ENCODE data around the gene EGFL7.
"Not testable (repeated sequence)": the region's sequence is repeated elsewhere in the genome, so short reads cannot be mapped to it uniquely, and the experiment has no call there.

The EGFL7 gene

DNA sequence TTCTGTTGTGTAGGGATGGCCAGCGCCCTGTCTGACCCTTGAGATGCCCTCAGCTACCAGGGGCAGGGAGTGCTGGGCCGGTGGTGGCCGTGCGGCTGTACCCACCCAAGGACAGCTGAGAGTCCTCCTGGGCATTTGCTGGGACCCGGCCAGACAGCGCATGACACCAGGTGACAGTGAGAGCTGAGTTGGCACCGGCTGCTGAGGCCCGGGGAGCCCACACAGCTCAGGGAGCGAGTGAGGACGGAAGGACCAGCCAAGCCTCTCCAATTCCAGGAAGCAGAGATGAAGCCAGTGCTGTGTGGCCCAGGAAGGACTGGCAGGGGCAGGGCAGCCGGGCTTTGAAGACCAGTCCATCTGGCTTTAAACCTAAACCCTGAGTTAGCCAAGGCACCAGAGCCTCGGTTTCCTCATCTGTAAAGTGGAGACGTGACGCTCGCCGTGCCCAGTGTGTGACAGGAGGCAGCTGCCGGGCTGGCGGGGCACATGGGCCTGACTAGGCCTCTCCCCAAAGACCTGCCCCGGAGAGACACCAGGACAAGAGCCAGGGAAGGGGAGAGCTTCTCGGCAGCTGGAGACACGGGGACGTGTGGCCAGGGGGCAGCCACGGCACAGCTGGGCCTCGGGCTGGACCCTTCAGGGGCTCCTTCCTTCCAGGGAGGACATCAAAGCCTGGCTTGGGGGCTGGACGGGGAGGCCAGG is 27.5 kb downstream of the EGFL7 start:
- DNase-seq: no peak

DNA sequence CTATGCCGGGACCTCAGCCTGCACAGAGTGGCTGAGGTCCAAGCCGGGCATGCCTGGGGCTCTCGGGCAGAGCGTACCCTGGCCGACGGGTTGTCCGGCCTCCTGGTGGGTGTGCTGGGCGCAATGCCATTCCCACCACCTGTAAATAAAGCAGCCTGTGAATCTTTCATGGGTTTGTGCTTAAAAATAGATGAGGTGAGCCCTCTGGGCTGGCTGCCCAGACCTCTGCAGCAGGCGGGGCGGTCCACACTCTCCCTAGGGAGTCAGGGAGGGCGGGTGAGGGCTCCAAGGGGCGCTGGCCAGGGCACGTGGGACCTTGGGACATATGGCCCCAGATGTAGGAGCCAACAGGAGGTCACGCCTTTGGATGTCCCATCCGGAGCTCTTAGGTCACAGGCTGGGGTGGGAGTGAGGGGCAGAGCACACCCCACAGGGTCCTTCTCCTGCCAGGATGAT is 28.1 kb downstream of the EGFL7 start:
- no peak for DNase-seq

DNA sequence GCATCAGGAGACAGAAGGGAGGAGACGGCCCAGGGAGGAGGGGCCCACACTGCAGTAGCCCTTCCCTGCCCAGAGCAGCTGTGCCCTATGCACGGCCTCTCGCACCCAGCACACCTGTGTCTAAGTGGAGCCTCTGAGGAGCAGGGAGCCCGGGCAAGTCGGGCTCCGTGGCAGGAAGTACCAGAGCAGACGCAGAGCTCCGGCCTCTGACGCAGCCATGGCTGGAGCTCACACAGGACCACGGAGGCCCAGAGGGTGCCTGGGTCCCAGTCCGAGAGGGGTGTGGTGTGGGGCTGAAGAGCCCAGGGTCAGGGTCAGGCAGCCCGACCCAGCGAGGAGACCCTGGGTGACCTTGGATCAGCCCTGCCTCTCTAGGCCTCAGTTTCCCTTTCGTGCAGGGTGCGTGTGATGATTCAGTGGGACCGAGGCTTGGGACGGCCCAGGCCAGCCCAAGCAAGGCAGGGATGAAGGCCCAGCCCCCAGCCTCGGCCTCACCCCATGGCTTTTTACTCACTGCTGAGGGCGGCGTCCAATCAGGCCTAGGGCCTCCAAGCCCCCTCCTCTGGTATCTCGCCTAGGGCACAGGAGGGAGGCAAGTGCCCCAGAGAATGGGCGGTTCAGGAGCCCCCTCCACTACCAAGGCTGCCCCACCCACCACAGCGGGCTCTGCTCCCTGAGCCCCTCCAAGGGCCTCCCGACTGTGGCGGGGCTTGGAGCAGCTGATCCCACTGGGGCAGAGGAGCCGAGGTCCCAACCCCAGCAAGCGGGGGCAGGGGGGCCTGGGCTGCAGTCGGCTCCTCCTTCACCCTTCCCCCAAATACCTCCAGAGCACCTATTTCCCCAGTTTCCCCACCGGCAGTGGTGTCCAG is 28.8 kb downstream of the EGFL7 start:
- peak; percentile 61 for DNase-seq

DNA sequence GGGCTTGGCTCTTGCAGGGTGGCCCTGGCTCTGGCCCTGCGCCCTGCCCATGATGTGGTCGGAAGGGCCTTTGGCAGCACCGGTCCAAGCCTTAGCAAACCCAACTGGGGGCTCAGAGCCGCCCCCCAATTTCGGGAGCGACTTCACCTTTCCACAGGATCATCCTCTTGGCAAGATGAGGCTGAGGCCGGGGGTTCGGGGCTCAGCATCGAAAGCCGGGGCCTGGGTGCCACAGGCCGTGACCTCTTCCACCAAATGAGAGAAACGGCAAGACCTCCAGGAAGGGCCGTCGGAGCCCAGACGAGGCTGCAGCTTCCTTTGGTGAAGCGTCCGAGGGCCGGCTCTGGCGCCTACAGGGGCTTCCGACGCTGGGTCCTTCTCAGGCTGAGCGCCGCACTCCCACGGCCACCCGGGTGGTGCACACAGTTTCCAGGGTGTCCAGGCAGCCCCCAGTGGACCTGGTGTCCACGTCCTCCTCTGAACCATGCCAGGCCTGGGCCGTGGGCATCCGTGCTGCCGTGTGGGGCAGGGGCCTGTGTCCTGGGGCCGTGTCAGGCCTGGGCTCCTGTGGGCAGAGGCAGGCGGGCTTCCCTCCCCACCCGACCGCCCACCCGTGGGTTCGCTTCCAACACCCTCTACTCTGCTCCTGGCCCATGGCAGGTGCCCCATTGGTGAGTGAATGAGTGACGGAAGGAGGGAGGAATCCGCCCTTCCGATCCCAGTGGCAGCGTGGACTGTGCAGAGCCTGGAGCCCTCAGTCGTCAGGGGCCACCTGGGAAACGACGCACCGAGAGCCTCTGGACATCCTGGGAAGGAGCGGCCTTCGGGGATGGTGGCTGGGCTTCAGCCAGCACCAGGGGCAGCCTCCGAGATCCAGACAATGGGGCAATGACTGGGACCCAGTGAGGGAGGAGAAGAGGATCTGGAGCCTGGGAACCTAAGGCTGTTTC is 29.7 kb downstream of the EGFL7 start:
- no peak for DNase-seq

DNA sequence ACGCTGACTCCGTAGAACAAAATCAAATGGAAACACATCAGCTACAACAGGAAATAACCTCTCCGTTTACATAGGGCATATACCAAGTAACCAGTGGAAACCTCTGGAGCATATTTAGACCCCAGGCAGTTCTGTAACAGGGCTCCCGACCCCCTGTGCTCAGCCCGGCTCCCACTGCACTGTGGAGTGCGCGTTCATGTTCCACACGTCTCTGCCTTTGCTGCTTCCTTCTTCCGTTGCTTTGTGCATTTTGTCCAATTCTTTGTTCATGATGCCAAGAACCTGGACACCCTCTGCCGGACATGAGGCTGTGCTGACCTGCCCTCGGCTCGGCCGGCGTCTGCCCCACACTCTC is 30.4 kb downstream of the EGFL7 start:
- no peak for DNase-seq

DNA sequence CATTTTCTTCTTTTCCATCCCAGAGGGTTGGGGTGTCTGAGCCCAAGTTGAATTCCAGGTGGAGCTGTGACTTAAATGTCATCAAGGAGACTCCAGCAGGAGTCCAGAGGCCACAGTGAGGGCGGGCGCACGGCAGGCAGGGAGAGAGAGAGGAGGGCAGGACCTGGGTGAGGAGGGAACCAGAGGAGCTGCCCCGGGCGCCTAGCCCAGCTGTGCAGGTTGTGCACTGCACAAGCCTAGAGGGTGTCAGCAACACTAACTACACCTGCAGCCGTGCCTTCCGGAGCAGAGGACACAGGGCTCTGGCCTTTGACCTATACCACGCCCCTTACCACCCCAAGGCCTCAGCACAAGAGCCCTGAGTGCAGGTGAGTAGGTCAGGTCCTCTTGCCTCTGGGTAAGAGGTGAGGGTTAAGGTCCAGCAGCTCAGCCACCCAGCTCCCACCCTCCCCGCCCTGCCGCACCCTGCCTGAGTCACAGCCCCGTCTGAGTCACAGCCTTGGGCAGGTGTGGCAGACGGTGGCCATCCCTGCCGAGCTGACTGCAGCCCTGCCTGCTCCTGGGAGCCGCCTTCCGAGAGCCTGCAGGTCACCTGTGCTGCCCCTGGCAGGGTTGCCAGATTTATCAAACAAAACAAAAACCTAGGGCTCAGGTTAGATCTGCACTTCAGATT is 30.9 kb downstream of the EGFL7 start:
- DNase-seq: no peak

DNA sequence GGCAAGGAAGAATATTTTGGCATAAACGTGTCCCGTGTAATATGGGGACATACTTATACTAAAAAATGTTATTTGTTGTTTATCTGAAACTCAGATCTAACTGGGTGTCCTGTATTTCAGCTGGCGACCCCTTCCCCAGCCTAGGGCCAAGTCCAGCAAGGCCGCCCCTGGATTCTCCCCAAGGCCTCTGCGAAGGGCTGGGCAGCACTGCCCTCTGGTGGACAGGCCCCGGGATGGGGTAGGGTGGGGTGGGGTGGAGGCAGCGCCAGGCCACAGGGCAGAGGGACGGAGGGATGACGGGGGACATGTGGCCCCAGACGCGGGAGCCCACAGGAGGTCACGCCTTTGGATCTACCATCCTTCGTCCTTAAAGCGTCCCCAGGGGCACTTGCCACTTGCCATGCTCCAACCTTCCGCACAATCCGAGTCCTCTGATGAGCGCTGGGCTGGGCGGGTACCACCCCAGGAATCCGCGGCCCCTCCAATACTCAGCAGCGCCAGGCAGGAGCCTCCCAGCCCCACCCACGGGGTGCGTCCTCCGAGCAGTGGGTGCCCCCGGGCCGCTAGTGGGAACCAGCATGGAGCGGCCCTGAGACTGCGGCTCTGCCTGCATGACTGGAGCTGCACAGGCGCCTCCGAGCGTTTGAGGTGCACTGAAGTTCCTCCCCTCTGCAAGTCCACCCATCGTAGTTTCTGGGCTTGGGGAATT is 31.6 kb downstream of the EGFL7 start:
- no peak for DNase-seq

DNA sequence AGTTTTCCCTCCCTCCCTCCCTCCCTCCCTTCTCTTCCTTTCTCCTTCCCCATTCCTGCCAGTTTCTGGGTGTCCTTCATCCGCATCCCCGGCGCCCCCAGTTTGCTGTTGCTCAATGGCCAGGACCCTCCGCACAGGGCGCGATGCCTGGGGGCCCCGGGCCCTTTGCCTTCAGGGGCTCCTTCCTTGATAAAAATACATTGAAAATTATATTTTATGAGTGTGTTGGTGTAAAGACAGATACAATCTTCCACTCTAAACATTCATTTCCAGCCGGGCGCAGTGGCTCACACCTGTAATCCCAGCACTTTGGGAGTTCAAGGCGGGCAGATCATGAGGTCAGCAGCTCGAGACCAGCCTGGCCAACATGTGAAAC is 32.1 kb downstream of the EGFL7 start:
- DNase-seq: no peak

DNA sequence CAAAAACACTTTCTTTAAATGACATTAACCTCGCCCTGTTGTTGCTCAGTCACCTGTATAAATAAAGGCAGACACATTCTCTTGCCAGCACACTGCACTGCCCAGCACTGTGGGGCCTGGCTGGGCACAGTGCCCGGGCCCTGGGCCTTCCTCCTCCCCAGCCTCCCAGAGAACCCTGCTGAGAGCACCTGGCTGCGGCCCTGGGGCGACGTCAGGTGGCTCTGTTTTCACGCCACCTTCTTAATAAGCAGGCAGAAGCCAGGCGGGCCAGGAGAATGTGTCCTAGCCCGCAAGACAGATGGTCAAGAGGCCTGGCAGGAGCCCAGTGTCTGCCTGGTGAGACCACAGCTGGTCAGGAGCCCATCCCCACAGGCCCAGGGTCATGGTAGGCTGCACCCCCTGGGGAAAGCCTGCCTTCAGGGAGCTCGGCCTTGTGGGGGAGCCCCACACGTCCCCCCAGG is 32.7 kb downstream of the EGFL7 start:
- DNase-seq: peak; percentile 90

DNA sequence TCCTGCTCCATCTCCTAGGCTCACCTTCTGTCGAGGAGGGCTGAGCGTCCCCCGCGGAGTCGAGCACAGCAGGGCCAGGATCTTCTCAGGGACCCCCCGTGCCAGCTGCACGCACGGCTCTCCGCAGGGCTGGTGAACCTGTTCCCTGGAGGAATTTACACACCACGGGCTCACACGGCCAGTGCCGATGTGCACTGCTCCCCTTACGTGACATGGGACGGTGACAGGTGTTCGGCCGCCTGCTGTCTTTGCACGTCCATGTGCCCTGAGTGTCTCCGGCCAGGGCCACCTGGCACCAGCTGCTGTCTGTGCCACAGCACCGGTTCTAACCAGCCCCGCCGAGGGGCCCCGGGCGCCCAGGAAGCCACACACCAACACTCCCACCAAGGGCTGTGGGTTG is 33.2 kb downstream of the EGFL7 start:
- DNase-seq: peak; percentile 83

DNA sequence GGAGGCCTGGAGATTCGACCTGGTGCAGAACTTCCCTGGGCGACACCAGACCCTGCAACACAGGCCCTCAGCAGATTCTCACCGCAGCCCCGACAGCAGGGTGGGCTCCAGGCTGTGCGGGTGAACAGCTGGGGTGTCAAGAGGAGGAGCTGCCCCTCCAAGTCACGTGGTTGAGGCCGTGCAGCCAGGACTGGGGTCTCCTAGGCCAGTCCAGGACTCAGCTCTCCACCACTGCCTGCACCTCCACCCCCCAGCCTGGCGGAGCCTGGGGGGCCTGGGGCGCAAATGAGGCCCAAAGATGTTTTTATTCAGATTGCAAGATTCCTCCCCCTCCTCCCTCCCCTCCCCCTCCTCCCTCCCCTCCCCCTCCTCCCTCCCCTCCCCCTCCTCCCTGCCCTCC is 33.8 kb downstream of the EGFL7 start:
- no peak for DNase-seq

DNA sequence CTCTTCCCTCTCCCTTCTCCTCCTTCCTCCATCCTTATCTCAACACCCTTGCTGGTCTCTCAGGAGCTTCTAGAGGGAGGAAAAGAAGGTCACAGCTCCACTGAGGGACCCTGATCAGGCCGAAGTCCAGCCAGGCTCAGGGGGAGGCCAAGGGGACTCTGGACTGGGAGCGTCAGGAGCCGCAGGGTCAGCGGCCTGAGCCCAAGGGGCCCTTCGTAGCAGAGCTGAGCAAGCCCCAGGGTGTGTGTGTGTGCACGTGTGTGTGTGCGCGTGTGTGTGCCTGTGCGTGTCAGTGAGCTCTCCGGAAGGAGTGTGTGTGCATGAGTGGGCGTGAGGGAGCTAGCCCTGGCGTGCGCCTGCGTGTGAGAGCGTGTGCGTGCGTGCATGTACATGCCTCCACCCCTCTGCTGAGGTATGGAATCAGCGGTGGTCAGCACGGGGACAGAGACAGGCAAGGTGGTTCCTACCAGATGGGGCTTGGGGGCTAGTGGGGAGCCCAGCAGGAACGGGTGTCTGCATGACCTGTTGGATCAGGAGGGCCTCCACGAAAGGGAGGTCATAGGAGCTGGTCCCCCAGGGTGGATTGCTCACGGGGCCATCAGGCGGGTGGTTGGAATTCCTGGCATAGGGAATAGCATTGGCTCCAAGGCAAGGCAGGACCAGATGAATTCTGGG is 34.6 kb downstream of the EGFL7 start:
- no peak for DNase-seq

DNA sequence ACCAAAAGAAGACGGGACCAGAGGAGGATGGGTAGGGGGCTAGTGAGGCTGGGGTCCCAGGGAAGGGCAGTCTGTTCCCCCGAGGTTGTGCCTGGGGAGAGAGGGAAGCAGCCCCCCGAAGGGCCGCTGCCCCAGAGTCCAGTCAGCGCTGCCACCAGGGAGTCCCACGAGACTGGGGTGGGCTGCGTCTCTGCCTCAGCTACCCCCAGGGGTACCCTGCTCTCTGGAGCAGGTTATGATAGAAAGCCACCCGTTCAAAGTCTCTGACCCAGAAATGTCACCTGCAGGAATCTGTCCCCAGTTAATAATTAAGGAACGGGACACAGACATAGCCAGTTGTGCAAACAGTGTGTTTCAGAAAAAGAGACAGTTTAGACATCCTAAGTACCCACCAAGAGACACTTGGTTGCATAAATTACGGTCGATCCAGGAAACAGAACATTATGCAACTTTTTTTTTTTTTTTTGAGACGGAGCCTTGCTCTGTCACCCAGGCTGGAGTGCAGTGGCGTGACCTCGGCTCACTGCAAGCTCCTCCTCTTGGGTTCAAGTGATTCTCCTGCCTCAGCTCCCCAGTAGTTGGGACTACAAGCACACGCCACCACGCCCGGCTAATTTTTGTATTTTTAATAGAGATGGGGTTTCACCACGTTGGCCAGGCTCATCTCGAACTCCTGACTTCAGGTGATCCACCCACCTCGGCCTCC is 35.3 kb downstream of the EGFL7 start:
- DNase-seq: no peak

DNA sequence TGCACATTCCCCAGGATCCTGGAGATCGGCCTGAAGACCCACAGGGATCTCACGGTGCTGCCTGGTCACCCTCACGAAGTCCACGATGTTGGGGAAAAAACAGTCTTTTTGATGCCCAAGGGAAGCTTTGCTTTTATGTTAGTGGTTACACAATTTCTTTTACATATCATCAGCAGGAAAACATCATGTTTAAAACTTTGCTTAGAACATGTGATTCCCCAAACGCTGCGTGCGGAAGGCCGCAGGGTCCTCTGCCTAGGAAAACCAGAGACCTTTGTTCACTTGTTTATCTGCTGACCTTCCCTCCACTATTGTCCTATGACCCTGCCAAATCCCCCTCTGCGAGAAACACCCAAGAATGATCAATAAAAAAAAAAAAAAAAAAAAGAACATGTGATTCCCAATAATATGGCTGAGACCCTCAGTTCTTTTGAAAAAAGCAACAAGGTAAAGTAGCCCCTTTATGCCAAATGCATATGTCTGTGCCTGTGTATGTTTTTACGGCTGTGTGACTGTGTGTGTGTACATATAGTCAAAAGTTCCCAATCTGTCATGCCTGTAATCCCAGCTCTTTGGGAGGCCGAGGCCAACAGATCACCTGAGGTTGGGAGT is 36.0 kb downstream of the EGFL7 start:
- no peak for DNase-seq

DNA sequence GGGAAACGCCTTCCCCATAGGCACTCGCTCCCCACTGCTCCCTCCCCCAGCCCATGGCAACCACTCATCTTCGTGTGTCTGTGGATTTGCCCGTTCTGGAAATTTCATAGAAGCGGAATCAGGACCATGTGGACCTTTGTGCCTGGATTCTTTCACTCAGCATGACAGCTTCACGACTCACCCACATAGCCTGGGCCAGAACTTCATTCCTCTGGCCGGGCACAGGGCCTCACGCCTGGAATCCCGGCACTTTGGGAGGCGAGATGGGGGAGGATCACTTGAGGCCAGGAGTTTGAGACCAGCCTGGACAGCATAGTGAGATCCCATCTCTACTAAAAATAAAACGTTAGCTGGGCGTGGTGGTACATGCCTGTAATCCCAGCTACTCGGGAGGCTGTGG is 37.6 kb downstream of the EGFL7 start:
- DNase-seq: no peak

DNA sequence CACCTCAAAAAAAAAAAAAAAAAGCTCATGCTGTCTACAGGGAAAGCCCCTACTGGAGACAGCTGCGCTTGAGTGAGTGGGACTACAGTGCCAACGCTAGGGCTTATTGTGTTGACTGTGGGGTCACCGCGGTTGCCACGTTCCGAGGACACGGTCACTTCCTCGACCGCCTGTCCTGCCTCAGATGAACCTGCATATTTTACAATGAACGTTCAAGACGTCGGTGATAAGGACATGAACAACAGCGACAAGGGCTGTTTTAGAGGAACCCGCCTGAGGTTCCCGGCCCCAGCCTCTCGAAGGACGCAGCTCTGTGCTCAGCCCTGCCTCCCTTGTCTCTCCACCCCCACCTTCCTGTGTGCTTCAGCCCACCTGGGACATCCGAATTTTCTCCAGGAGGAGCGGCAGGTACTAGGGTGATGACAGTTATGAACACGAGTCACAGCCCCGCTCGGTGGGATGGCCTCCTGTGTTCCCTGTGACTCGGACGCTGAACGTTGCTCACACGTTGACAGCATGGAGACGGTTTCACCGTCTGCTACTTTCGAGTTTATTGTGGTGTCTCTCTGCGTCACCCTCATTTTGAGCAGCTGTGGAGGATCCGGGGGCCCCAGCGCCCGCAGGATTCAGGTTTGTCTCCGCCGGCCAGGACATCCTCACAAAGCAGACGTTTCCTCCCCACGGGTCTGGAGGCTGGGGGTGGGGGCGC is 38.4 kb downstream of the EGFL7 start:
- DNase-seq: no peak

DNA sequence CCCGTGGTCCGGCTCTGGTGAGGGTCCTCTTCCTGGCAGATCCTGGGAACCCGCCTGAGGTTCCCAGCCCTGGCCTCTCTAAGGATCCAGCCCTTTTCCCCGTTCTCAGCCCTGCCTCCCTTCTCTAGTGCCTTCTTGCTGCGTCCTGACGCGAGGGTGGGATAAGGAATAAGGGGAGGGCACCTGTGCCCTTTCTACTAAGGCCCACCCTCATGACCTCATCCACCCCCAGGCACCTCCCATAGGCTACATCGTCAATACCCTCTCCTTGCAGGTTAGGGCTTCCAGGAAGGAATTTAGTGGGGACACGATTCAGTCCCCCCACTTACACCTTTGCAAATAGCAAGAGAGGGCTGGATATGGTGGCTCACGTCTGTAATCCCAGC is 38.9 kb downstream of the EGFL7 start:
- DNase-seq: no peak

DNA sequence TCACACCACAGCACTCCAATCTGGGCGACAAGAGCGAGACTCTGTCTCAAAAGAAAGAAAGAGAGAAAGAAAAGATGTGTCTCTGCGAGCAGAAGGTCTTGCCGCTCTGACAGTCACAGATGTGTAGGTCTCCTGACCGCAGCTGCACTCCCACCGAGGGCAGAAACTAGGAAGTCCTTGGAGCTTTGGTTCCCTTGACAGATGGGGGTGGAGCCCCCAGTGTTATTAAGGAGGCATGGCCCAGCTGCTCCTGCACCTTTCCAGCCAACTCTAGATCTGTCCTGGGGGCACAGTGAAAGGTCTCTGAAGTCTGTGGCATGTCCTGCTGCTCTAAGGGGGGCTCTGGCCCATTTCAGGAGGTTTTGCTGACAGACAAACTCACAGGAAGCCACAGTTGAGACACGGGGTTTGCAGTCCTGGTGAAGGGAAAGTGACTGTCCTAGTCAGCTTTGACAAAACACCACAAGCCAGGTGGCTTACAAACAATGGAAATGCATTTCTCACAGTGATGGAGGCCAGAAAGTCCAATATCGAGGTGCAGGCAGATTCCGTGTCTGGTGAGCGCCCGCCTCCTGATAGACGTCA is 40.7 kb downstream of the EGFL7 start:
- no peak for DNase-seq

DNA sequence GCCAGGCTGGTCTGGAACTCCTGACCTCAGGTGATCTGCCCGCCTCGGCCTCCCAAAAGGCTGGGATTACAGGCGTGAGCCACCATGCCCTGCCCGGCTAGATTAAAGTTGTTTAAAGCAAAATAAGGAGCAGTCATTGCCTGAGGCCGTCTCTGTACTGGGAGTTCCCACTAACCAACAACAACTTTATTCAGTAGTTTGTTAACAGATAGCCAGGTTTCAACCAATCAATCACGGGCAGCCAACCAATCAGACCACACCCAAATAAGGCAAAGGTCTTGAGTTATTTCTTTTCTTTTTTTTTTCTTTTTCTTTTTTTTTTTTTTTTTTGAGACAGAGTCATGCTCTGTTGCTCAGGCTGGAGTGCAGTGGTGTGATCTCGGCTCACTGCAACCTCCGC is 42.0 kb downstream of the EGFL7 start:
- DNase-seq: not testable (repeated sequence)

Measured in NCI-H510A treated with DMSO at 0.1 percent for 48 hours (cell line).